T-helper 2 cell treated with Interferon-gamma antibody and Interleukin-4, amounts not matched to agents 5 μg/mL and 100 μg/mL, for 36 hours (primary cell): ENCODE measurements around the gene SYVN1.
"Not testable (repeated sequence)": the region's sequence is repeated elsewhere in the genome, so short reads cannot be mapped to it uniquely, and the experiment has no call there.

Source experiments
- DNase-seq: peaks from one replicate; pipeline ENCODE4 v3.0.0; 2021; ENCODE audit warnings: low spot score
- H3K27ac Mint-ChIP-seq: one replicate; pipeline ENCODE4 v1.8.0; 2021; ENCODE audit warnings: mild to moderate bottlenecking, mixed read lengths
- H3K27me3 Mint-ChIP-seq: one replicate; pipeline ENCODE4 v1.8.0; 2021; ENCODE audit warnings: low read depth, mixed read lengths
- H3K36me3 Mint-ChIP-seq: one replicate; pipeline ENCODE4 v1.8.0; 2021; ENCODE audit warnings: low read depth, mixed read lengths
- H3K4me1 Mint-ChIP-seq: one replicate; pipeline ENCODE4 v1.8.0; 2021; ENCODE audit warnings: low read depth, mixed read lengths
- H3K4me3 Mint-ChIP-seq: one replicate; pipeline ENCODE4 v1.8.0; 2022; ENCODE audit warnings: mild to moderate bottlenecking, moderate library complexity, mixed read lengths
- H3K9me3 Mint-ChIP-seq: one replicate; pipeline ENCODE4 v1.8.0; 2021; ENCODE audit warnings: mixed read lengths

The SYVN1 gene

DNA sequence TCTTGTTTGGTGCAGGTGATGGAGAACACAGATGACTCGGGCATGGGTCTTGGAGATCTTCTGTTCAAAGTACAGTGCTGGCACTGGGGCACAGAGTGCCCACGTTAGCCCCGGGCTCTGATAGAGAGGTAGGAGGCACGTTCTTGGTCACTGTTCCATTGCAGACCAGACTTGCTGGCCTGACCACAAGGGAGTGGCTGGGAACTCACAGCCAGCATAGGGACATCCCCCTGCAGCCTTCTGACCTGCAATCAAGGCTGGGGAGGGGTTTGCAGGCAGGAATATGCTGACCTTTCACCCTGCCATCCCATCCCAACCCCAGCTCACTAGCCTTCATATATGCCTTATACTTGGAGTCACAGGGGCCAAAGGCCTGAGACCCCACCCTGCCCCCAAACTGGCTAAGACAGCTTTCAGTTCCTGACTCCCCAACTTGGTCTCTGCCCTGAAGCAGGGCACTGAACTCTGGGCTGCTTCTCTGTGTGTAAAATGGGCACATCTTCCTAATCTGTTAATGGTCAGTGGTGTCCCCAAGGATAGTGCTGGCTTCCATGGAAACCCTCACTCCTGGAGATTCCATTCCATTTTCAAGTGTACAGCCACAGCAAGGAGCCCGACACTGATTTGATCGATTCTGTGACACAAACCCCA, 7.6 kb downstream of the SYVN1 start:
- Mint-ChIP-seq H3K4me3 (no peak overlapping the region), H3K27me3 (no peaks in the 10 kb centered on the region)

DNA sequence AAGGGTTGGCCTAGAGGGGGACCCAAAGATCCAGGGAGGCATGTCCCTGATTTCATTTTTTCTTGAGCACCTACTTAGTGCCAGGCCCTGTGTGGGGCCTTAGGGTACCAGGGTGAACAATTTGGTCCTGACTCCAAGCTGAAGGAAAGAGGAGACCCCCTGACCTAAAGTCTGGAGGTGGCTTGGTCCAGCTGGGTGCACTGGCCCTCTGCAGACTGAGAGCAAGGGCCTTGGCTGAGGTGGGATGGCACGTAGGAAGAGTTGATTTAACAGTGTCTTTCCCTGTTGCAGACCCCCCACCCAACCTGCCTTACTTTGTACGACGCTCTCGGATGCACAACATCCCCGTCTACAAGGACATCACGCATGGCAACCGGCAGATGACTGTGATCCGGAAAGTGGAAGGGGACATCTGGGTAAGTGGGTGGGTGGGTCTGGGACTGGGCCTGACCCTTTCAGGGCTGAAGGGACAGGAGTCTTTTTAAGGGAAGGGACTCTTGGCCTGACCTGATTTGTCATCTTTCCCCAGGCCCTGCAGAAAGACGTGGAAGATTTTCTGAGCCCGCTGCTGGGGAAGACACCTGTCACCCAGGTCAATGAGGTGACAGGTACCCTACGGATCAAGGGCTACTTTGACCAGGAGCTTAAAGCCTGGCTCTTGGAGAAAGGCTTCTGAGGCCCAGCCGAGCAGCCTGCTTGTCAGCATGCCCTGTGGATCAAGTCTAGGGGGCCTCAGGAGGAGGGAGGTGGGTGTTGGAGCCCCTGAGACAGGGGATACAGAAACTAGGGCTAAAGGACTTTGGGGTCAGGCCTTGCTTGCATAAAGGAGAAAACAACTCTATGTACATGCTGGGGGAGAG, 8.9 kb downstream of the SYVN1 start:
- no peak overlapping the region for H3K4me3 Mint-ChIP-seq
- peaks cover 38% of the 10 kb centered on the region for H3K36me3 Mint-ChIP-seq
- no peak overlapping the region for H3K27ac Mint-ChIP-seq
- H3K9me3 Mint-ChIP-seq = no peaks in the 10 kb centered on the region
- no peaks in the 10 kb centered on the region for H3K27me3 Mint-ChIP-seq
- DNase-seq = no peak
- peaks cover 12% of the 10 kb centered on the region for H3K4me1 Mint-ChIP-seq

More for the DNA sequence above, 7.6 kb downstream of the SYVN1 start:
- H3K9me3 Mint-ChIP-seq = no peaks in the 10 kb centered on the region
- DNase-seq = no peak
- peaks cover 32% of the 10 kb centered on the region for H3K36me3 Mint-ChIP-seq
- H3K4me1 Mint-ChIP-seq = peaks cover 2% of the 10 kb centered on the region
- no peak overlapping the region for H3K27ac Mint-ChIP-seq

DNA sequence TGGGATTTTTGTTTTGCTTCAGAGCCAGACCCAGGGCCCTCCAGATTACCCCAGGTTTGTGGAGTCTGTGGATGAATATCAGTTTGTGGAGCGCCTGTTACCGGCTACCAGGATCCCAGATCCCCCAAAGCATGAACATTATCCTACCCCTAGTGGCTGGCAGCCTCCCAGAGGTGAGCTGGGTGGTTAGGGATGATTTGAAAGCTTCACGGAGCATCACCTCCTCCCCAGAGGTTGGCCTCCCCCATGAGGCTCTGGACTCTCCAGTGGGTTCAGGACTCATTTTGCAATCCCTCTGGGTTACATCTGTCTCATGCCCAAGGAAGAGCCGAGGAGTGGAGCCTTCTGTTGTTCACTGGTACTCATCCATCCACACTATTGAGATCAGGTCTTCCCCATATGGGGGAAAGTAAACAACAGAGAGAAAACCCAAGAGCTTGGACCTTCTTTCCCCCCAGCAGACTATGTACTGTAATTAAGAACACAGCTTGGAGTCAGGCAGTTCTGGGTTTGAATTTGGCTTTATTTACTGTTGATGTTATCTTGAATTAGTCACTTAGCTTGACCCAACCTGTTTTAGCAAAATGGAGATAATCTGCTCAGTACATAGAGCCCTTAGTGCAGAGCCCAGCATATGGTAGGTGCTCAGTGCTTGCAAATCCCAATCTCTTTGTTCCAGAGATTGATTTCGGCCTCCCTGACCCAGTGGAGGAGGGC, 9.7 kb downstream of the SYVN1 start:
- peak overlapping the region; percentile 32 for H3K4me3 Mint-ChIP-seq
- H3K9me3 Mint-ChIP-seq = no peaks in the 10 kb centered on the region
- peaks cover 16% of the 10 kb centered on the region for H3K4me1 Mint-ChIP-seq
- no peaks in the 10 kb centered on the region for H3K27me3 Mint-ChIP-seq
- no peak overlapping the region for H3K27ac Mint-ChIP-seq
- DNase-seq = no peak
- H3K36me3 Mint-ChIP-seq = peaks cover 43% of the 10 kb centered on the region

DNA sequence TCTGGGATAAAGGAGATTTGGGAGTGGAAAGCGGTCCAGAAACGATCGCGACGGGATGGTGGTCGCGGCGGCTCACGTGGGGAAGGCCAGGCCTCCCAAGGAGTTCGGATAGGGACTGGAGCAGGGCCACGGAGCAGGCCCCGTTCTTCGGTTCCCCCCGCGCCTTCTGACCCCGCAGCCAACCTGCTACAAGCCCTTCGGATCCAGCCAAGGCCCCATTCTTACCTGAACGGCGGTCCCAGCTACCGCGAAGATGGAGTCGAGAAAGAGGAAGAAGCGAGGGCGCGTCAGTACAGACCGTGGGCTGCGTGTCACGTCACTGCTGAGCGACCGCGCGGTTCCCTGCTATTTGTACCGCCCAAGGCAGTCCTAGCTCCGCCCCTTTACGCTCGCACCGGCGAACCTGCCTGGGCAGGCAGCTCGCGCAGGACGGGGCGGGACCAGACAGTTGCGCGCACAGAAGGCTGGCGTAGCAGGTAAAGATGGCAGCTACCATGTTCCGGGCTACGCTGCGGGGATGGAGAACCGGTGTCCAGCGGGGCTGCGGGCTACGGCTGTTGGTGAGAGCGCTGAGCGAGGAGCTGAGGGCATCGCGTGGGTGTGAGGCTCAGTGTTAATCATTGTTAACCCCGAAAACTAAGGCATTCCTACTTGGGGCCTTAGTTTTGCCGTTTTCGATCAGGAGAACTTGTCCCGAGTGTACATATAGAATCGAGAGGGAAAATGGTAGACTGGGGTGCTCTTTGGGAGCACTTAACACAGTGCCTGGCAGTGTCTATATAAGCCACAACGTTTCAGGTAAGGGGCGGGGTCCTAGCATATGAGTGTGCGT, 12.2 kb downstream of the SYVN1 start, which contains the start of the genes FAU and MRPL49:
Gene FAU (minus strand): TSS at position 270 of the 832 bp plus-strand sequence. CDS start 321 bp downstream, outside the sequence.
Gene MRPL49 (plus strand): TSS at position 457 of the 832 bp plus-strand sequence. CDS start 26 bp downstream, at position 483.
- H3K9me3 Mint-ChIP-seq = no peaks in the 10 kb centered on the region
- peaks cover 26% of the 10 kb centered on the region for H3K4me1 Mint-ChIP-seq
- peak within 1 kb of the TSS; percentile 99 for H3K4me3 Mint-ChIP-seq
- peaks cover 54% of the 10 kb centered on the region for H3K36me3 Mint-ChIP-seq
- H3K27ac Mint-ChIP-seq = peak within 1 kb of the TSS; percentile 99
- no peaks in the 10 kb centered on the region for H3K27me3 Mint-ChIP-seq
- DNase-seq = peak; percentile 99

DNA sequence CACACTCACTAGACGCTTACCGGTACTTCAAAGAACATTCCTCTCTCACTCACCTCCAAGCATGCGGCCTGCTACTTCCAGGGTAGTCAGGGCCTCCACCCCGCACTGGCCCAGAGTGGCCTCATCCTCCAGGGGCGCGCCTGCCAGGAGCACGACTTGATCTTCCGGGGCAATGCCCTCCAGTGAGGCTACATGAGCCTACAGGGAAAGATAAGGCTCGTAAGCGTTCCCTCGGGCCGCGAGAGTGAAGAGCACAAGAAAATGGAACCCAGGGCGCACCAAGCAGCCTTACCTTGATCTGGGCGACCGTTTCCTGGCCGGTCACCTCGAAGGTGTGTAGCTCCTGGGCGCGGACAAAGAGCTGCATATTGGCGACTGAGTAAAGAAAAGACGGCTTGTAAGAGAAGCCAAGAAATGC, 12.9 kb downstream of the SYVN1 start:
- H3K36me3 Mint-ChIP-seq = peaks cover 49% of the 10 kb centered on the region
- no peak for DNase-seq

DNA sequence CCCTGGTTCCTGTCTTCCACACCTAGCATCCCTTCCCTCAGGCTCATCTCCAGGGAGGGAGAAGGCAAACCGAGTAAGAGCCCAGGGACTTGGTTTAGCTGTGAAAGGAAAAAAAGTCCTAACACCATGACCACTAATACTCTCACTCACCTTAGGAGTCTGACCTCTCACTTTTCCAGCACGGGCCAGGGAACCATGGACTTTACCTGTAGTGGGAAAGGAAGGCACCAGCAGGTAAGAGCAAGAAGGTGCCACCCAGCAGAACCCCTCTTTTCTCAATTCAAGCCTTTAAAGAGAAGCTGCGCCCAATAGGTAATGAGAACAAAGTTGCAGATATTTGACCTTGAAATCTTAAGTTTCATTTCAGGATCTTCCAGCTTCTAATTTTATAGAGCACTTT, 13.5 kb downstream of the SYVN1 start:
- H3K4me1 Mint-ChIP-seq = peaks cover 30% of the 10 kb centered on the region
- H3K9me3 Mint-ChIP-seq = no peaks in the 10 kb centered on the region
- H3K36me3 Mint-ChIP-seq = peaks cover 46% of the 10 kb centered on the region
- peak overlapping the region; percentile 99 for H3K27ac Mint-ChIP-seq
- no peak for DNase-seq
- H3K4me3 Mint-ChIP-seq = peak overlapping the region; percentile 99
- H3K27me3 Mint-ChIP-seq = no peaks in the 10 kb centered on the region

More for the DNA sequence above, 12.9 kb downstream of the SYVN1 start:
- Mint-ChIP-seq H3K27me3 (no peaks in the 10 kb centered on the region), H3K4me1 (peaks cover 28% of the 10 kb centered on the region), H3K27ac (peak overlapping the region; percentile 99), H3K4me3 (peak overlapping the region; percentile 99), H3K9me3 (no peaks in the 10 kb centered on the region)

DNA sequence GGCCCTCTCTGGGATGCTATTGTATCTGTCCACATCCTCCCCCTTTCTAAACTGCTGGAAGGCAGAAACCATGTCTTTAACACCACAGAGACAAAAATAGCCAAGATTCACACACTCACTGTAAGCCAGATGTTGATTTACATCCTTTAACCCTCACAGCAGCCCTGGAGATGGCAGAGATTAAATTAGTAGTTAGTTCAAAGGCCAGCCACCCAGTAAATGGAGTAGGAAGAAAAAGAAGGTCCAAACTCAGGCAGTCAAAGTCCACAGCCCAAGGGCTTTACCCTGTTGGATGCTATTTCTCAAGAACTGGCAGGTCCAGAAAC, 14.7 kb downstream of the SYVN1 start:
- Mint-ChIP-seq H3K4me1 (peaks cover 32% of the 10 kb centered on the region), H3K27ac (peak overlapping the region; percentile 59), H3K27me3 (no peaks in the 10 kb centered on the region), H3K9me3 (no peaks in the 10 kb centered on the region), H3K4me3 (peak overlapping the region; percentile 40), H3K36me3 (peaks cover 41% of the 10 kb centered on the region)
- no peak for DNase-seq

DNA sequence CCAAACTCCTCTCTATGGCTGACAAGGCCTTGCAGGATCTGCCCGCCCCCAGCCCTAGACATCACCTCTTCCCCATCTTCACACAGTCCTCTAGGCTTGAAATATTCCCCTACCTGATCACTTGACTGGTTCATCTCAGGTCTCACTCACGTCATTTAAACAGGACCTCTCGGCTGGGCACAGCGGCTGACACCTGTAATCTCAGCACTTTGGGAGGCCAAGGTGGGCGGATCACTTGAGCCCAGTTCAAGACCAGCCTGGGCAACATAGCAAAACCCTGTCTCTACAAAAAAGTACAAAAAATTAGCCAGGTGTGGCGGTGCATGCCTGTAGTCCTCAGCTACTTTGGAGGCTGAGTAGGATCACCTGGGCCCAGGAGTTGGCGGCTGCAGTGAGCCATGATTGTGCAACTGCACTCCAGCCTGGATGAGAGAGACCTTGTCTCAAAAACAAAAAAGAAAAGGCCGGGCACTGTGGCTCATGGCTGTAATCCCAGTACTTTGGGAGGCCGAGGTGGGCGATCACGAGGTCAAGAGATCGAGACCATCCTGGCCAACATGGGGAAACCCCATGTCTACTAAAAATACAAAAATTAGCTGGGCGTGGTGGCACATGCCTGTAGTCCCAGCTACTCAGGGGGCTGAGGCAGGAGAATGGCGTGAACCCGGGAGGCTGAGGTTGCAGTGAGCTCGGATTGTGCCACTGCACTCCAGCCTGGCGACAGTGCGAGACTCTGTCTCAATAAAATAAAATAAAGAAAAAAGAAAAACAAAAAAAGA, 15.2 kb downstream of the SYVN1 start:
- Mint-ChIP-seq H3K4me1 (peaks cover 35% of the 10 kb centered on the region), H3K27ac (peak overlapping the region; percentile 65), H3K36me3 (peaks cover 39% of the 10 kb centered on the region)
- H3K27me3 Mint-ChIP-seq, H3K9me3 Mint-ChIP-seq, H3K4me3 Mint-ChIP-seq, DNase-seq: not testable (repeated sequence)

DNA sequence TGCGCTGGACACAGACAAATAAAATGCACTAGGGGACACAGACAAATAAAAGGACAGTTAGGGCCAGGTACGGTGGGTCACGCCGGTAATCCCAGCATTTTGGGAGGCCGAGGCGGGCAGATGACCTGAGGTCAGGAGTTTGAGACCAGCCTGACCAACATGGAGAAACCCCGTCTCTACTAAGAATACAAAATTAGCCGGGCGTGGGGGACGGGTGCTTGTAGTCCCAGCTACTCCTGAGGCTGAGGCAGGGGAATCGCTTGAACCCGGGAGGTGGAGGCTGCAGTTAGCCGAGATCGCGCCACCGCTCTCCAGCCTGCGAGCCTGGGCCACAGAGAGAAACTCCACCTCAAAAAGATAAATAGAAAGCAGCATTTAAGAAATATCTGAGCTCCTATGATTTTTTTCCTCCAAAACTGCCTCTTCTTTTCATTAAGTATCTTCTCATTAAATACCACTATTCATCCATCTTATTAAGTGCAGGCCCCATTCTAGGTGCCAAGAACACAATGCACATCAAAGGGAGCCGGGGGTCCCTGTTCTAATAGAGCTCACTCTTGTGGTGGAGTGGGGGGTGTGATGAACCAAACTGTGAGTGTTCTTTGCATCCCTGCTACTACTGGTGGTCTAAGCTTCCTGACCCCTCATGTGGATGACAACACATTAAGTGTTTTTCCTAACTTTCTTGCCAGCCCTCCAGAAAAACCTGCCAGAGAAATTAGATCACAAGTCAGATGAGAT, 16.1 kb downstream of the SYVN1 start:
- Mint-ChIP-seq H3K27me3 (no peaks in the 10 kb centered on the region), H3K36me3 (peaks cover 39% of the 10 kb centered on the region), H3K4me1 (peaks cover 39% of the 10 kb centered on the region), H3K9me3 (no peaks in the 10 kb centered on the region), H3K4me3 (peak overlapping the region; percentile 88), H3K27ac (peak overlapping the region; percentile 92)
- no peak for DNase-seq

DNA sequence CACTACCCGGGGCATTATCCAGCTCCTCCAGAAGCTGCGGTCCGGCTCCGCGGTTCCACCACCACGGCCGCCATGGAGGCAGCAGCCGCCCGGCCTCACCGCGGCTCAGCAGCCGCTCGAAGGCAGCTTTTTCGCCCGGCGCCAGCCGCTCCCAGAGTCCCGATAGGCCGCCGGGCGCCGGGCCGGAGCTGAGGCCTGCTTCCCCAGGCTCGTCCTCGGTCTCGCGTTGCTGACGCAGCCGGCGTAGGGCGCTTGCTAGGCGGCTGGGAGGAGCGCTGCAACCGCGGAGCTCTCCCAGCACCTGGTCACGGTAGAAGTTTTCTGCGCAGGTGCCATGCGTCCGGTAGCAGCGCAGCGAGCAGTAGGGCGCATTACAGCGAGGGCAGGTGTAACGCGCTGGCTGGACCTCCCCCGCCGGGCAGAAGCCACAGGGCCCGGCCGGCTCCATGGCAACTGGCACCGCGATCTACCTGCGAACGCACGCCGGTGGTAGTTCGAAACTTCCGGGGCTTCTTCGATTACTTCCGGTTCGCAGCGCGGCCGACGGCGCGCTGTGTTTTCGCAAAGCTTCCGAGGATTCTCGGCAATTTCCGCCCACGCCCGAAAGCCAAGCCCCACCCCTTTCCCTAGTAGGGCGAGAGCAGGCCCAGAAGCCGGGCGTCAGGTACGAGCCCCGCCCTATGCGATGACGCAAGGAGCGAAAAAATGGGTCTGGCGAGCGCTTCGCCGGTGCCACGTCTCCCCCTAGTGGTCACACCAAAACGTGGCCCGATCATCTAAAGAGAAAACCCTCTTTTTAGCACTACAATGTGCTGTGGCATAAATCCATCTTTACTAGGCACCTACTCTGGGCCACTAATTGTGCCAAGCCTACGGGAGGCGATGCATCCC, 16.9 kb downstream of the SYVN1 start, which contains the start of gene ZNHIT2:
Gene ZNHIT2 (minus strand): TSS at position 496 of the 891 bp plus-strand sequence. CDS start 48 bp downstream, at position 448.
- peak within 1 kb of the TSS; percentile 93 for H3K27ac Mint-ChIP-seq
- no peaks in the 10 kb centered on the region for H3K9me3 Mint-ChIP-seq
- H3K27me3 Mint-ChIP-seq = no peaks in the 10 kb centered on the region
- peak within 1 kb of the TSS; percentile 88 for H3K4me3 Mint-ChIP-seq
- peak; percentile 100 for DNase-seq
- H3K4me1 Mint-ChIP-seq = peaks cover 41% of the 10 kb centered on the region
- peaks cover 39% of the 10 kb centered on the region for H3K36me3 Mint-ChIP-seq

DNA sequence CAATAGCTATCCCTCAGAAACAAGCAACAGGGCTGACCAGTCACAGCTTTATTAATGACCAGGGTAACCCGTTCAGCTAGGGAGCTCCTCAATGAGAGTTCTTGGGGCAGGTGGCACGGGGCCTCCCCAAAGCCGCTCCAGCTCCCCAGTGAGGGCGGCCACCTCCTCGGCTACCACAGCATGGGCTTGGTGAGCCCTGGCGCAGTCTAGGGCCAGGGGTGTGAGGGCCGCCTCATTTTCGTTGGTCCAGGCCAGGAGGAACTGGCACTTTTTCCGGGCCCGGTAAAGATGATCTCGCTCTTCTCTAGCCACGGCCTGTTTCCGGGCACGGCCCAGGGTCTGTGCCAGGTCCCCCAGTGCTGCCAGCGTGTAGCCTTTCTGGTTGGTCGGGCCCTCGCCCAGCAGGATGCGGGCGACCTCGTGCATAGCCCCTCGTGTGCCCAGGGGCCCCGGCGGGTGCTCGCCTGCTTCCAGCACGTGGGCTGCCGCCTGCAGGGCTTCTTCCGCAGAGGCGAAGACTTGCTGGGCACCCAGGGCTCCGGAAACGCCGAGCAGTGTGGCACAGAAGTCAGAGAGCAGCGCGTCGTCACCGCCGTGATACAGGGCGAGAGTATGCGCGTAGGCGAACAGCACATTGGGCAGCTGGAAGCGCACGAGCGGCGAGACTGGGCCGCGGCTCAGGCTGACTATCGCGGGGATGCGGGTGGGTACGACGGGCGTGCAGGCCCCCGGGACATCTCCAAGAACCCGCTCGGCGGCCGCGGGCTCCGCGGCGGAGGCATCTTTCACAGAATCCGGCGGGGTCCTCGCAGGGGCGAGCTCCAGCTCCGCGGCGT, 17.7 kb downstream of the SYVN1 start:
- no peaks in the 10 kb centered on the region for H3K27me3 Mint-ChIP-seq
- H3K36me3 Mint-ChIP-seq = peaks cover 34% of the 10 kb centered on the region
- peak overlapping the region; percentile 93 for H3K27ac Mint-ChIP-seq
- H3K4me1 Mint-ChIP-seq = peaks cover 46% of the 10 kb centered on the region
- no peaks in the 10 kb centered on the region for H3K9me3 Mint-ChIP-seq
- DNase-seq = peak; percentile 68
- peak overlapping the region; percentile 88 for H3K4me3 Mint-ChIP-seq
